Thoracic aorta (tissue), 2 donors: ENCODE results near the gene LKAAEAR1. TPM values are rescaled to one million over a fixed set of nuclear protein-coding genes. Genes with fewer than 3 reads are reported as not detected.

Experiments used
- ATAC-seq: fragments of 150-250 bp; one replicate; pipeline ENCODE4 v1.8.0; 2017; ENCODE audit warnings: low read depth; ENCODE audit not compliant: insufficient number of reproducible peaks, low FRiP score
- DNase-seq: peaks from one replicate; pipeline ENCODE4 v3.0.0-alpha.2; 2020; ENCODE audit warnings: low spot score
- H3K27ac ChIP-seq, 2 donors: fragments of 200-600 bp; sonication (generic); 1 replicate in 1 of 2; 2 replicates in 1 of 2; pipeline ENCODE4 v1.5.1; 2016; ENCODE audit warnings: mild to moderate bottlenecking in 2 of 2, moderate library complexity in 2 of 2
- H3K27me3 ChIP-seq: fragments of 200-600 bp; sonication (generic); replicated peaks from 2 replicates; pipeline ENCODE4 v1.6.0; 2016; ENCODE audit warnings: mild to moderate bottlenecking; ENCODE audit not compliant: insufficient read depth
- H3K36me3 ChIP-seq: fragments of 200-600 bp; sonication (generic); one replicate; pipeline ENCODE4 v1.5.1; 2016
- H3K4me1 ChIP-seq, 2 donors: fragments of 200-600 bp; sonication (generic); 1 replicate in 1 of 2; 2 replicates in 1 of 2; pipeline versions ENCODE4 v1.5.1 to v1.6.0; 2016; ENCODE audit warnings: low read depth in 2 of 2, mild to moderate bottlenecking in 1 of 2; ENCODE audit not compliant: control insufficient read depth in 1 of 2
- H3K4me3 ChIP-seq: fragments of 200-600 bp; sonication (generic); 2 replicates; pipeline ENCODE4 v1.5.1; 2016; ENCODE audit warnings: mild to moderate bottlenecking
- H3K9me3 ChIP-seq: fragments of 200-600 bp; sonication (generic); 2 replicates; pipeline ENCODE4 v1.5.1; 2016
- CTCF ChIP-seq: fragments of 200-600 bp; sonication (generic); IDR thresholded peaks from one replicate; pipeline ENCODE4 v1.5.1; 2019; ENCODE audit warnings: antibody characterized with exemption
- total RNA-seq, 2 donors: library from RNA; depleted of rRNA; stranded (reverse); fragments of >200 nt; gene quantifications; one replicate each; pipeline versions ENCODE4 v1.1.0 to v1.2.3, GENCODE V29; 2016

LKAAEAR1 gene
- total RNA-seq, 2 donors from 2014 or later = not detected

- no peak for TF ChIP-seq CTCF
- Histone ChIP-seq H3K36me3 (peaks cover 4% of the 10 kb centered on the region), H3K27ac (no peak overlapping the region), H3K27me3 (no peaks in the 10 kb centered on the region), H3K4me1 (peaks cover 13 to 23% of the 10 kb centered on the region in 2 donors), H3K4me3 (peak overlapping the region; percentile 65), H3K9me3 (no peaks in the 10 kb centered on the region)
- no peak for DNase-seq
- ATAC-seq = no peak
These were observed 46.5 kb downstream of the LKAAEAR1 start for GRCh38 chr20:64037498-64038213.

- no peaks in the 10 kb centered on the region for H3K9me3 ChIP-seq
- DNase-seq = no peak
- no peak for TF ChIP-seq CTCF
- H3K27ac ChIP-seq = no peak overlapping the region
- no peak overlapping the region for H3K4me3 ChIP-seq
- H3K36me3 ChIP-seq = peaks cover 4% of the 10 kb centered on the region
- H3K27me3 ChIP-seq = no peaks in the 10 kb centered on the region
- peaks cover 10 to 19% of the 10 kb centered on the region in 2 donors for H3K4me1 ChIP-seq
- no peak for ATAC-seq
These were observed 47.0 kb downstream of the LKAAEAR1 start for GRCh38 chr20:64037199-64037497.

- no peak for ATAC-seq
- no peaks in the 10 kb centered on the region for H3K27me3 ChIP-seq
These were observed 47.6 kb downstream of the LKAAEAR1 start for GRCh38 chr20:64036346-64037198.

GRCh38 chr20:64035933-64036345 lies 48.3 kb downstream of the LKAAEAR1 start, which contains the start of gene C20orf204:
Gene C20orf204 (plus strand): TSS chr20:64036182. CDS start chr20:64036324, 142 bp downstream.
- ATAC-seq (no peak), DNase-seq (no peak)
- no peaks in the 10 kb centered on the region for H3K27me3 ChIP-seq
- H3K4me1 ChIP-seq = peaks cover 9 to 11% of the 10 kb centered on the region in 2 donors
- no peak within 1 kb of the TSS for H3K4me3 ChIP-seq
- peaks cover 13% of the 10 kb centered on the region for H3K36me3 ChIP-seq
- no peak for TF ChIP-seq CTCF
- no peak within 1 kb of the TSS for H3K27ac ChIP-seq
- no peaks in the 10 kb centered on the region for H3K9me3 ChIP-seq

More at GRCh38 chr20:64036346-64037198, 47.6 kb downstream of the LKAAEAR1 start:
- no peak for TF ChIP-seq CTCF
- Histone ChIP-seq H3K4me1 (peaks cover 9 to 13% of the 10 kb centered on the region in 2 donors), H3K27ac (no peak overlapping the region), H3K4me3 (no peak overlapping the region), H3K9me3 (no peaks in the 10 kb centered on the region), H3K36me3 (peaks cover 9% of the 10 kb centered on the region)
- no peak for DNase-seq
